DND-41 (cell line): Measurements from ENCODE around the gene KIAA1958.

Experiments
- CTCF ChIP-seq: IDR thresholded peaks from 2 replicates; pipeline ENCODE4 v1.5.1; 2012; ENCODE audit warnings: borderline replicate concordance, low read length, moderate library complexity, mild to moderate bottlenecking; ENCODE audit not compliant: poor library complexity, severe bottlenecking; ENCODE audit errors: extremely low read depth
- EZH2 ChIP-seq: IDR thresholded peaks from 3 replicates; pipeline ENCODE4 v1.6.1; 2012; ENCODE audit warnings: borderline replicate concordance, low read depth, mild to moderate bottlenecking, moderate library complexity, low read length, inconsistent platforms; ENCODE audit not compliant: severe bottlenecking

DNA sequence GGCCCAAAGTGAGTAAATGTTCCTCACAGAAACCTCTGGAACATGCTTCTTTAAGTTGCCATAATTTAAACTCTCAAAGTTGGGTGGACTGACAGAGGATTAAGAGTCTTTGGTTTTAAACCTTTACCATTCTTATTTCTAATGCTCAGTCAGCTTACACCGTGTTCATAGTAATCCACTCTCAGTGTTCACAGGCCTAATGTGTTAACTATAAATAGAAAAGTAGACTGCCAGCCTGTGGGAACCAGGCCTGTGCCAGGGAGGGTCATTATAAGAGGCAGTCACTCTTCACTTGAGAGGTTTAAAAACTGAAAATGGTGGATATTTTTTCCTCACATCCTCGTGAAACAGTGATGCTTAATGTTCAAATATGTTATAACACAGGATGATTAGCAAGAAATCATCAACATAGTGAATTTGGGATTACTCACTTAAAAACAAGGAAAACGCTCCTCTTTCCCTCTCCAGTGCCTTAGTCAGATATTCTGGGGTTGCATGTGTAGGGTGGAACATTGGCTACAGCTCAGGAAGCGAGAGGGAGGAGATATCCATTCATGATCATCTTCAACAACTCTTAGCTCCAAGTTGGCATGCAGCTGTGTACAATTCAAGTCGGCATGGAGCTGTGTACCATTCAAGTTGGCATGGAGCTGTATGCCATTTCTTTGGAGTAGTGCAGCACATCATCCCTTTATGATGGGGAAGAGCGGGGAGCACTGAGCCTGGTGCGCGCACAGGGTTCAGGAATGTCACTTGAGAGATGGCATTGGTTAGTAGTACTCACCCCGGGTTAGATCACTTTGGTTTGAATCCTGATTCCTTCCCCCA, 65.8 kb downstream of the KIAA1958 start:
- no peak for TF ChIP-seq EZH2
- no peak for TF ChIP-seq CTCF
